MM.1S (cell line): ENCODE measurements around the gene SRGAP3.

Experiments used
- EZH2 ChIP-seq: fragments of 300-600 bp; sonication (generic); optimal IDR thresholded peaks from 2 replicates; pipeline ENCODE3; 2017; ENCODE audit warnings: low read depth, mild to moderate bottlenecking, antibody characterized with exemption, low read length, mixed read lengths
- TF ChIP-seq, protein P1 (sequence below): fragments of 300-600 bp; sonication (generic); IDR thresholded peaks from 2 replicates; pipeline ENCODE4 v1.5.1; 2016; ENCODE audit warnings: antibody characterized with exemption, low read length, mixed read lengths

DNA sequence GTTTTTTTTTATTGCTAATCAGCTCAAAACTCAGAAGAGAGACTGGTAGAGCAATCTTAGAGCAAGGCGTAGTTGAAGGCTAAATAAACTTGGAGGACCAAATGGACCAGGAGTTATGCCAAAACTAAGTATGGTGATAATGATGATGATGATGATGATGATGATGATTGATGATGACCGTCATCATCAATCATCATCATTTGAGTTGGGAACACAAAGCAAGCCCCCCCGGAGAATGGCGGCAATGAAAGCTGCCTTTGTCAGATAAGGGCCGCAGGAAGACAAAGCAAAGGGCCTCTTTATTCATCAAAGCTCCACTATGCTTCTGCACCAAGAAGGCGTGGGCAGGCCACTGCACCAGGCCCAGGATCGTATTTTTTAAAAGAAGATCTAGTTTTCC, 204.1 kb downstream of the SRGAP3 start:
- TF ChIP-seq, protein P1, sequence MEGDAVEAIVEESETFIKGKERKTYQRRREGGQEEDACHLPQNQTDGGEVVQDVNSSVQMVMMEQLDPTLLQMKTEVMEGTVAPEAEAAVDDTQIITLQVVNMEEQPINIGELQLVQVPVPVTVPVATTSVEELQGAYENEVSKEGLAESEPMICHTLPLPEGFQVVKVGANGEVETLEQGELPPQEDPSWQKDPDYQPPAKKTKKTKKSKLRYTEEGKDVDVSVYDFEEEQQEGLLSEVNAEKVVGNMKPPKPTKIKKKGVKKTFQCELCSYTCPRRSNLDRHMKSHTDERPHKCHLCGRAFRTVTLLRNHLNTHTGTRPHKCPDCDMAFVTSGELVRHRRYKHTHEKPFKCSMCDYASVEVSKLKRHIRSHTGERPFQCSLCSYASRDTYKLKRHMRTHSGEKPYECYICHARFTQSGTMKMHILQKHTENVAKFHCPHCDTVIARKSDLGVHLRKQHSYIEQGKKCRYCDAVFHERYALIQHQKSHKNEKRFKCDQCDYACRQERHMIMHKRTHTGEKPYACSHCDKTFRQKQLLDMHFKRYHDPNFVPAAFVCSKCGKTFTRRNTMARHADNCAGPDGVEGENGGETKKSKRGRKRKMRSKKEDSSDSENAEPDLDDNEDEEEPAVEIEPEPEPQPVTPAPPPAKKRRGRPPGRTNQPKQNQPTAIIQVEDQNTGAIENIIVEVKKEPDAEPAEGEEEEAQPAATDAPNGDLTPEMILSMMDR = no peak
- TF ChIP-seq EZH2 = no peak
